ENCODE data around the gene TTC33. TPM values are rescaled to one million over a fixed set of nuclear protein-coding genes. Genes with fewer than 3 reads are reported as not detected.

Gene TTC33
- total RNA-seq, 4 donors from 2014 or later: 11.7 to 22.0 (median 17.7) TPM

- TF ChIP-seq CTCF (IDR thresholded peaks at IDR 0.05; ENCODE audit: low read depth): no peak
These were observed 35.7 kb downstream of the TTC33 start for GRCh38 chr5:40720069-40720468.

GRCh38 chr5:40717281-40717680 lies 38.5 kb downstream of the TTC33 start:
- TF ChIP-seq CTCF (IDR thresholded peaks at IDR 0.05; ENCODE audit: low read depth): no peak

- no peak for TF ChIP-seq CTCF (IDR thresholded peaks at IDR 0.05; ENCODE audit: low read depth)
These were observed 39.2 kb downstream of the TTC33 start for GRCh38 chr5:40716590-40716989.

- no peak for TF ChIP-seq CTCF (IDR thresholded peaks at IDR 0.05; ENCODE audit: low read depth)
These were observed 39.8 kb downstream of the TTC33 start for GRCh38 chr5:40716000-40716399.

- no peak for TF ChIP-seq CTCF (IDR thresholded peaks at IDR 0.05; ENCODE audit: low read depth)
These were observed 41.8 kb downstream of the TTC33 start for GRCh38 chr5:40714001-40714400.

GRCh38 chr5:40700116-40700782 lies 55.5 kb downstream of the TTC33 start:
- no peak for TF ChIP-seq CTCF (IDR thresholded peaks at IDR 0.05; ENCODE audit: low read depth)

GRCh38 chr5:40694433-40694832 lies 61.3 kb downstream of the TTC33 start:
- no peak for TF ChIP-seq CTCF (IDR thresholded peaks at IDR 0.05; ENCODE audit: low read depth)

All from subcutaneous adipose tissue (tissue), 4 donors.